ENCODE measurements around the gene LYZL1.

DNA sequence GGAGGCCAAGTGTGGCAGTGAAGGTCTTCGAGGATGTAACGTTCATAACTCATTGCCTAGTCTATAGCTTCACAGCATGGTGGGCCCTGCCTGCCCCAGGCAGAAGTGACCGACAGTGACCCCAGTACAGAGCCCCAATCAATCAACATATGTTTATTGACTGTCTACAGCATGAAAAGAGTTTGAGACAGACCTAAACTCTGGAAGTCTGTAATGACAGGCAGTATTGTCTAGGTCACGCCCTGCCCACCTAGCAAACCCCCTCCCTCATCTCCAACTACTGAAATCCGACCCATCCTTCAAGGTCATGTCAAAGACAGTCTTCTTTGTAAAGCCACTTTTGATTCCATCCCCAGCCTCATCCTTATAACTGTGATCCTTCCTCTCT is 43.9 kb downstream of the LYZL1 start:
- TF ChIP-seq, protein P1, sequence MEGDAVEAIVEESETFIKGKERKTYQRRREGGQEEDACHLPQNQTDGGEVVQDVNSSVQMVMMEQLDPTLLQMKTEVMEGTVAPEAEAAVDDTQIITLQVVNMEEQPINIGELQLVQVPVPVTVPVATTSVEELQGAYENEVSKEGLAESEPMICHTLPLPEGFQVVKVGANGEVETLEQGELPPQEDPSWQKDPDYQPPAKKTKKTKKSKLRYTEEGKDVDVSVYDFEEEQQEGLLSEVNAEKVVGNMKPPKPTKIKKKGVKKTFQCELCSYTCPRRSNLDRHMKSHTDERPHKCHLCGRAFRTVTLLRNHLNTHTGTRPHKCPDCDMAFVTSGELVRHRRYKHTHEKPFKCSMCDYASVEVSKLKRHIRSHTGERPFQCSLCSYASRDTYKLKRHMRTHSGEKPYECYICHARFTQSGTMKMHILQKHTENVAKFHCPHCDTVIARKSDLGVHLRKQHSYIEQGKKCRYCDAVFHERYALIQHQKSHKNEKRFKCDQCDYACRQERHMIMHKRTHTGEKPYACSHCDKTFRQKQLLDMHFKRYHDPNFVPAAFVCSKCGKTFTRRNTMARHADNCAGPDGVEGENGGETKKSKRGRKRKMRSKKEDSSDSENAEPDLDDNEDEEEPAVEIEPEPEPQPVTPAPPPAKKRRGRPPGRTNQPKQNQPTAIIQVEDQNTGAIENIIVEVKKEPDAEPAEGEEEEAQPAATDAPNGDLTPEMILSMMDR (IDR thresholded peaks at IDR 0.05; ENCODE audit: low read depth, low read length), result no peak
- TF ChIP-seq, protein P2, sequence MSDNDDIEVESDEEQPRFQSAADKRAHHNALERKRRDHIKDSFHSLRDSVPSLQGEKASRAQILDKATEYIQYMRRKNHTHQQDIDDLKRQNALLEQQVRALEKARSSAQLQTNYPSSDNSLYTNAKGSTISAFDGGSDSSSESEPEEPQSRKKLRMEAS (IDR thresholded peaks at IDR 0.05; ENCODE audit: low read depth, low read length), result no peak

Data from NB4 (cell line).